GM12878 (cell line): ENCODE data around the gene BRD3. TPM values are rescaled to one million over a fixed set of nuclear protein-coding genes. Genes with fewer than 3 reads are reported as not detected.

Source experiments
- ATAC-seq: fragments of 200-7000 bp; cut with Tn5 transposase; 3 replicates; pipeline ENCODE4 v1.9.1; 2020; ENCODE audit warnings: mild to moderate bottlenecking, moderate library complexity
- BruUV-seq: library from RNA; stranded (reverse); fragments of 400-500 nt; replicated peaks from 2 replicates; lab custom pipeline; 2021; lab: Mats Ljungman, UMichigan
- CTCF ChIA-PET: fragments of 300-600 bp; sonication (Branson Sonifier 250); formaldehyde crosslinking; extraction: SDS; loops from one replicate; lab custom pipeline; 2021; ENCODE audit warnings: inconsistent platforms; lab: Yijun Ruan, JAX
- POLR2A ChIA-PET: fragments of 350-600 bp; formaldehyde crosslinking; extraction: SDS; loops from one replicate; lab custom pipeline; 2021; ENCODE audit warnings: inconsistent platforms; lab: Charles Lee
- RAD21 ChIA-PET: fragments of 300-600 bp; sonication (Branson Sonifier 250); formaldehyde crosslinking; loops from one replicate; lab custom pipeline; 2023; ENCODE audit warnings: antibody characterized with exemption; ENCODE audit not compliant: unreplicated experiment; lab: Charles Lee
- SMC1A ChIA-PET: fragments of 300-600 bp; sonication (Branson Sonifier 250); formaldehyde crosslinking; loops from one replicate; lab custom pipeline; 2023; ENCODE audit not compliant: unreplicated experiment, uncharacterized antibody; lab: Charles Lee
- DNase-seq: peaks from one replicate; pipeline ENCODE4 v3.0.0-alpha.2; 2011; ENCODE audit warnings: low read depth, low spot score
- FAIRE-seq: peaks from 3 replicates; lab custom pipeline; 2011; peaks lifted over from hg19 to GRCh38; lab: Jason Lieb, UNC
- H2AFZ ChIP-seq: 2 replicates; pipeline ENCODE4 v1.6.0; 2011; ENCODE audit warnings: low read depth, low read length, control low read depth; ENCODE audit not compliant: control insufficient read depth
- H3K27ac ChIP-seq: 2 replicates; pipeline ENCODE4 v1.5.1; 2011; ENCODE audit warnings: control low read depth; ENCODE audit not compliant: control insufficient read depth, insufficient read depth
- H3K27me3 ChIP-seq, 2 experiments: replicated peaks in 1 of 2; 2 replicates each; pipeline versions ENCODE4 v1.6.0 to v1.6.1; 2011; ENCODE audit warnings: low read length in 1 of 2; ENCODE audit not compliant: control insufficient read depth in 2 of 2, insufficient read depth in 2 of 2
- H3K36me3 ChIP-seq, 2 experiments: 2 replicates each; pipeline ENCODE4 v1.5.1; 2011; ENCODE audit warnings: low read length in 1 of 2; ENCODE audit not compliant: control insufficient read depth in 2 of 2, insufficient read depth in 2 of 2
- H3K4me1 ChIP-seq: 2 replicates; pipeline ENCODE4 v1.6.1; 2011; ENCODE audit warnings: mild to moderate bottlenecking, low read length, moderate library complexity, mixed read lengths; ENCODE audit not compliant: control insufficient read depth, insufficient read depth
- H3K4me2 ChIP-seq: 2 replicates; pipeline ENCODE4 v1.6.0; 2011; ENCODE audit warnings: control low read depth; ENCODE audit not compliant: control insufficient read depth, insufficient read depth
- H3K4me3 ChIP-seq: fragments of 200-600 bp; sonication (generic); 2 replicates; pipeline ENCODE4 v1.5.1; 2016
- H3K79me2 ChIP-seq: 2 replicates; pipeline ENCODE4 v1.6.0; 2011; ENCODE audit warnings: low read length; ENCODE audit not compliant: control insufficient read depth, insufficient read depth
- H3K9ac ChIP-seq: 2 replicates; pipeline ENCODE4 v1.8.0; 2011; ENCODE audit warnings: low read length, control low read depth, mixed read lengths; ENCODE audit not compliant: control insufficient read depth, insufficient read depth
- H3K9me3 ChIP-seq: replicated peaks from 3 replicates; pipeline ENCODE4 v1.5.1; 2011; ENCODE audit warnings: mild to moderate bottlenecking, low read length; ENCODE audit not compliant: control insufficient read depth, insufficient read depth
- H4K20me1 ChIP-seq: 2 replicates; pipeline ENCODE4 v1.6.0; 2011; ENCODE audit not compliant: control insufficient read depth, insufficient read depth
- BRCA1 ChIP-seq: IDR thresholded peaks from 2 replicates; pipeline ENCODE4 v1.6.1; 2011; ENCODE audit warnings: low read depth, low read length, improper control_type of control experiment
- ETV6 ChIP-seq, 2 experiments: fragments of 450-650 bp in 1 of 2; IDR thresholded peaks in 1 of 2; conservative IDR thresholded peaks in 1 of 2; 2 replicates each; pipeline ENCODE4 v1.6.1; 2014; ENCODE audit warnings: antibody characterized with exemption in 1 of 2, borderline replicate concordance in 1 of 2, low read depth in 1 of 2, mild to moderate bottlenecking in 1 of 2, moderate library complexity in 1 of 2
- EZH2 ChIP-seq: IDR thresholded peaks from 2 replicates; pipeline ENCODE4 v1.6.1; 2012; ENCODE audit warnings: low read depth, mild to moderate bottlenecking, control low read depth, inconsistent platforms, low read length, borderline replicate concordance; ENCODE audit not compliant: control insufficient read depth
- POLR2AphosphoS5 ChIP-seq: IDR thresholded peaks from 2 replicates; pipeline ENCODE4 v1.6.1; 2011; ENCODE audit warnings: mild to moderate bottlenecking, low read length, inconsistent platforms
- RBBP5 ChIP-seq: fragments of 200-600 bp; sonication (generic); conservative IDR thresholded peaks from 2 replicates; pipeline ENCODE4 v1.6.1; 2016
- RUNX3 ChIP-seq: IDR thresholded peaks from 2 replicates; pipeline ENCODE4 v1.6.1; 2012; ENCODE audit warnings: low read length, inconsistent platforms
- SMAD1 ChIP-seq: fragments of 450-650 bp; IDR thresholded peaks from 2 replicates; pipeline ENCODE4 v1.6.1; 2018; ENCODE audit warnings: mild to moderate bottlenecking, low read depth; ENCODE audit not compliant: partially characterized antibody
- WGBS: methylation state at CpG from one replicate; pipeline ENCODE4 v1.1.6; 2016; ENCODE audit warnings: low lambda C conversion rate; ENCODE audit not compliant: insufficient replicate concordance, insufficient coverage; ENCODE audit errors: missing lambda C conversion rate; 5-methylcytosine and 5-hydroxymethylcytosine counted together
- in situ Hi-C: fragments of 300-500 bp; cut with MboI; formaldehyde crosslinking; loops from 9 replicates; pipeline ENCODE4 v1.14.3; 2018; ENCODE audit warnings: mixed read lengths
- intact Hi-C: fragments of 100-400 bp; cut with micrococcal nuclease; formaldehyde crosslinking; loops from one replicate; pipeline ENCODE4 v1.14.2; 2022; ENCODE audit not compliant: unreplicated experiment
- polyA plus RNA-seq, 11 experiments: library from polyadenylated mRNA; depleted of rRNA in 4 of 11; unstranded in 6 of 11; stranded (reverse) in 5 of 11; fragments of >200 nt; fragmentation: Nextera tagmentation in 4 of 11; fragmentation: Illumina TruSeq in 1 of 11; extraction: Ambion mirVana in 4 of 11; extraction: Trizol in 1 of 11; gene quantifications; 1 replicate in 1 of 11; 2 replicates in 10 of 11; pipeline versions ENCODE4 v1.2.1 to v1.2.3, GENCODE V29; 2011 to 2016; ENCODE audit warnings: inconsistent platforms in 2 of 11, missing spikeins in 2 of 11, low read depth in 1 of 11
- total RNA-seq, 4 experiments: library from RNA; depleted of rRNA in 3 of 4; stranded (reverse); fragments of >200 nt in 3 of 4; fragmentation: Illumina TruSeq in 1 of 4; extraction: Trizol in 1 of 4; gene quantifications; 2 replicates each; pipeline versions ENCODE4 v1.2.1 to v1.2.3, GENCODE V29; 2013 to 2021
- TF ChIP-seq, protein P1 (sequence below): fragments of 150-350 bp; IDR thresholded peaks from 2 replicates; pipeline ENCODE4 v1.6.1; 2014; ENCODE audit warnings: mild to moderate bottlenecking, low read depth, low read length

BRD3 gene
- total and polyA plus RNA-seq, 10 of the 15 experiments (the other 5 are each of a cell fraction or from before 2014, with no cell fraction given) = 0.53 to 20.8 (median 4.8) TPM

DNA sequence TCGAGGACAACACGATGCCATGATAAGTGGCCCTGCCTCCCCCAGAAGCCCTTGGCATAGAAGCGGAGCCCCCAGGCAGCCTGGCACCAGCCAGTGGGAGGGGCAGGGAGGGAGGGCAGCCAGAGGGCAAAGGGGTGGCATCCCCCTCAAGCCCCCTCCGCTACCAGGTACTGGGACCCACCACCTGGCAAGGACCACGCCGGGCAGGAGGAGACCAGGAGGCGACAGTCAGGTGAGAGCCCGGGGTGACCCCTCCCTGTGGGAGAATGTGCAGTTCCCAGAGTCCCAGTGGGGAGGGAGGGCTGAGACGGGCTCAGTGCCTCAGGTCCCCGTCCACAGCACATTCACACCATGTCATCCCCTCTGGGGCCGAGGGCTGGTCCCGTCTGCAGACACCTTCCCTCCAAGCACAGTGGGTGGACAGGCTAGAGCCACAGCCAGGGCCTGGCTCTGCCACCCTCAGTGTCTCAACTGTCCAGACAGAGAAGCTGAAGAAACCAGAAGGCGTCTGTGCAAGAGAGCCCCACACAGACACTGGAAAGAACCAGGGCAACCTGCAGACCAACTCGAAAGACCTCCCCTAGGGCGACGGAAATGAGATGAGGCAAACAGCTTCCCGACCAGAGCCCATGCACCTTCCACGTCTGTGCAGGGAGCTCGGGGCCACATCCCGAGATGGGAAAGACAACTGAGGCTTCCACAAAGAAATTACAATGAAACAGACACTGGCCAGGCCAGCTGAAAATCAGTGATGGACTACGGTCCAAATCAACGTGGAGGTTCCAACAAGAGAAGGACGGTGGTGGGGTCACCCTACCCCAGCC lies 11.1 kb downstream of the BRD3 start:
- peaks cover 0 to 5% of the 10 kb centered on the region in 2 experiments; a peak in 2 of 4 replicates for H3K36me3 ChIP-seq
- RAD21 ChIA-PET = no interaction called here
- H3K27ac ChIP-seq = no peak overlapping the region
- H3K4me2 ChIP-seq = no peak overlapping the region
- DNase-seq = no peak
- 77% methylated on average over 23 of the region's 23 CpGs for WGBS
- peaks cover 8% of the 10 kb centered on the region for H3K79me2 ChIP-seq
- peaks cover 20% of the 10 kb centered on the region for H3K4me1 ChIP-seq
- intact Hi-C loops = no loop called here
- SMC1A ChIA-PET = no interaction called here
- CTCF ChIA-PET = interaction anchor here (2.7 kb wide), 1 partner anchor 9 kb away, joined by 8 read pairs; no protein-coding TSS in a partner anchor
- no peak for TF ChIP-seq ETV6 (conservative IDR thresholded peaks at IDR 0.05 in 1 of 2, IDR thresholded peaks at IDR 0.05 in 1 of 2; ENCODE audit: borderline replicate concordance in 1 of 2, low read depth in 1 of 2)
- TF ChIP-seq POLR2AphosphoS5 = no peak
- no peak for TF ChIP-seq EZH2
- TF ChIP-seq BRCA1 = no peak
- TF ChIP-seq, protein P1, sequence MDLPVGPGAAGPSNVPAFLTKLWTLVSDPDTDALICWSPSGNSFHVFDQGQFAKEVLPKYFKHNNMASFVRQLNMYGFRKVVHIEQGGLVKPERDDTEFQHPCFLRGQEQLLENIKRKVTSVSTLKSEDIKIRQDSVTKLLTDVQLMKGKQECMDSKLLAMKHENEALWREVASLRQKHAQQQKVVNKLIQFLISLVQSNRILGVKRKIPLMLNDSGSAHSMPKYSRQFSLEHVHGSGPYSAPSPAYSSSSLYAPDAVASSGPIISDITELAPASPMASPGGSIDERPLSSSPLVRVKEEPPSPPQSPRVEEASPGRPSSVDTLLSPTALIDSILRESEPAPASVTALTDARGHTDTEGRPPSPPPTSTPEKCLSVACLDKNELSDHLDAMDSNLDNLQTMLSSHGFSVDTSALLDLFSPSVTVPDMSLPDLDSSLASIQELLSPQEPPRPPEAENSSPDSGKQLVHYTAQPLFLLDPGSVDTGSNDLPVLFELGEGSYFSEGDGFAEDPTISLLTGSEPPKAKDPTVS = no peak
- TF ChIP-seq SMAD1 = no peak
- no peak for TF ChIP-seq RBBP5
- TF ChIP-seq RUNX3 = no peak
- in situ Hi-C loops = no loop called here
- no peak overlapping the region for H3K4me3 ChIP-seq
- no TSS peak for BruUV-seq
- no peak for ATAC-seq
- POLR2A ChIA-PET = no interaction called here
- H2AFZ ChIP-seq = no peak overlapping the region
- peaks cover 20% of the 10 kb centered on the region for H4K20me1 ChIP-seq
- H3K9ac ChIP-seq = no peak overlapping the region
- H3K9me3 ChIP-seq = no peaks in the 10 kb centered on the region
- no peak for FAIRE-seq
- no peaks in the 10 kb centered on the region for H3K27me3 ChIP-seq
